Stimulated activated CD8-positive, alpha-beta memory T cell treated with anti-CD3 and anti-CD28 coated beads, Interleukin-7, amount 100 ng/mL, for 4 hours (primary cell): ENCODE measurements around the gene RASGRP2.
A peak's percentile ranks its signal among the peaks of the same experiment; 100 is the strongest.

Experiments
- DNase-seq, 2 donors: peaks; one replicate each; pipeline ENCODE4 v3.0.0-alpha.2; 2020; ENCODE audit warnings: low read depth in 2 of 2

Gene RASGRP2

DNA sequence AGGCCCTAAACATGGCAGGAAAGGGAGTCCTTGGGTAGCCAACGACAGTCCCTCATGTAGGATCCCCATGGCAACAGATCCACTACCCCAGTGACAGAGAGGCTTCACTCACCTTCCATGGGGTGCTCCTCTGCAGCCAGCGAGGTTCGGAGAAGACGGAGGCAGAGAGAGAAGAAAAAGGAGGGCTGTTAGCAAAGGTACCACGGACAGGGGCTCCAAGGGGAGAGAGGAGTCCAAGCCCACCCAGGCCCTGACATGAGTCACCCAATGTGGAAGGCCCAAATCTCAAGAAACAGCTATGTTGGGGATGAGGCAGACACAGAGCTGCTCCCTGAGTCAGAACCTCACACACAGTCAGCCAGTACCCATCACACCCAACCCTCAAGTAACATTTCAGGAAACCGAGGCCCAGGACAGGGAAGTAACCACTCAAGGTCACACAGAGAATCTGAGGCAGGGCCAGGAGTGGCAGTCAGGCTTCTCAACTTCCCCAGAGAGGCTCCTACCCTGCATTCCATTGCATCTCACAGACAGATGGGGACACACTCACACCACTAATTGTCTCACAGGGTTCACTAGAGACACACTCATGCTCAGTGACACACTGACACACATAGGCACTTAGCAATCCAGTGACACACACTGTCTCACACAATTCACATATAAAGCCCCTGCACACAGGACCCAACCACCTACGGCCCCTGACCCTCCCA, 46.1 kb downstream of the RASGRP2 start:
- no peak for DNase-seq

GRCh38 chr11:64696045-64696444, 47.9 kb downstream of the RASGRP2 start:
- DNase-seq = no peak

- DNase-seq = no peak
These were observed 48.4 kb downstream of the RASGRP2 start for GRCh38 chr11:64695548-64695947.

DNA sequence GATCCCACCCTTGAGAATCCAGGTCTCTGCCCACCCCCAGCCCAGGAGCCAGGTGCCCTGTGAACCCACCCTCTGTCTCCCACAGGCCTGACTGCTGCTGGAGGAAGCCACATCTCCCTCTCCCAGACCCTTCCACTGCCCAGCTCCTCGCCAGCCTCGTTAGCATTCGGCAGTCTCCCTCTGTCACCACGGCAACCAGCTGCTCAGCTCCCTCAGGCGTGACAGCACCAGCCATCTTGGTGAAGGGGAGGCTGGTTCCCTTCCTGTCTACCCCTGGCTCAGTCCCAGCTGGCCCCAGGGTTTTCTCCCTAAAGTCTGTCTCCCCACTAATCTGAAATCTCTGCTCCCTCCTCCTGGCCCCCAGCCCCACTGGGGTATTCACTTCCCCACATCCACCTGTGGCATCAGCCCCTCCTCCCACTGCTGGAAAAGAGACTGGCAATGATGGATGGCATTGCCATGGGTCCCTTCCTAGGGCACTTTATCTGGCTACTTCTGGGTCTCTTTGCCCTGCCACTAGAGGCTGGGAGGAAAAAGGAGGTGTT, 49.0 kb downstream of the RASGRP2 start:
- DNase-seq = no peak

- no peak for DNase-seq
These were observed 49.8 kb downstream of the RASGRP2 start for GRCh38 chr11:64694026-64694755.

GRCh38 chr11:64692764-64693331, 51.1 kb downstream of the RASGRP2 start:
- DNase-seq = no peak

- DNase-seq = no peak
These were observed 52.4 kb downstream of the RASGRP2 start for GRCh38 chr11:64691543-64691942.

GRCh38 chr11:64690235-64690634, 53.7 kb downstream of the RASGRP2 start:
- no peak for DNase-seq

DNA sequence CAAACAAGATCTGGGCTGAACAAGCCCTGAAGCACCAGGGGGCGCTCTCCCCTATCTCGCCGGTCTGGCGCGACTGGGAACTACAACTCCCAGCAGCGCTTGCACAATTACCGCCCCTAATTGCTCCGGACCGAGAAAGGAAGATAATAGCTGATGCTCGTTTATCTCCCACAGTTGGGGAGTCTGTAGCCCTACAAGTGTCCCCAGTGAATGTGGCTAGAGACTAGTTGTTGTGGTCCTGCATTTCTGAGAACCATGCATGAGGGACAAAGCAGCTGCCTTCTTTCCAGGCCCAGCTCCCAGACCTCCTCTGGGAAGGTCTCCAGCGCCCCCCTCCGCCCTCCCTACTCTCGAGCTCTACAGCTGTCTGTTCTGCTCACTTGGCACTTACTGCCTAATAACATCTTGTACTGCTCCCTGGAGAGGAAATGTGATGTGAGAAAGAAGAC, 55.4 kb downstream of the RASGRP2 start:
- DNase-seq = peak; percentile 78 to 79

DNA sequence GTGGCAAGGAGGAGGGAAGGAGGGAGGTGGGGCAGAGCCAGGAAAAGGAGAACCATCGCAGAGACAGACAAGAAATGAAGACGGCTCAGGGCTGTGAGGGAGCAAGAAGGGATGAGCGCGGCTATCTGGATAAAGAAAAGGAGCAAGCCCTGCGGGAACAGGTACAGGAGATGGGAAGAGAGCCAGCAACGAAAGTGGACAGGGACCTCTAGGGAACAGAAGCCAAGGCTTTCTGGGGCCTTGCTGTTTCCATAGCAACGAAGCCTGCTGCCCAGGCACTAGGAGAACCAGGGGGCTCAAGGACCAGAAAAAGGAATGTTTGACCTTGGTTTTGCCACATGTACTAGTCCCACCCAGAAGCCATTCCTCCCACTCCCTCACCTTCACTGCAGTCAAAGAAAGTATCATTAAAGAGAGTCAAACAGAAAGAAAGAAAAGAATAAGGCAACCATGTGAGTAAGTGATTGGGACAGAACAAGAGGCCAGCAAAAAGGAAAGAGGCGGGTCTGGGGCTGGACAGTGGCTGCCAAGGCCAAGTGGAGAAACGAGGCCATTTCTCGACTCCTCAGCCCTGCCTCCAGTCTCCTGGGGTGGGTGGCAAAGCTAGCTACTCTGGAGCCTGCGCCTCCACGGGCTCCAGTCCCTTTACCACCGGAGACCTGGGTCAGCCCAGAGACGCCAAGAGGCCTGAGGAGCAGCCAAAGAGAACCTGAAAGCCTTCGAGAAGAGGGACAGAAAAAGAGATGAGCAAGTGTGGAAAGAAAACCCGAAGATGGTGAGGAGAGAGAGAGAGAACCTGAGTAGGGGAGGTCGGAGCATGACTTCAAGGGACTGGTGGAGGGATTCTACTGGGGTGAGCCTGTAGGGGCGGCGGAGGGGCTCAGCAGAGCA, 56.1 kb downstream of the RASGRP2 start:
- DNase-seq = no peak

DNA sequence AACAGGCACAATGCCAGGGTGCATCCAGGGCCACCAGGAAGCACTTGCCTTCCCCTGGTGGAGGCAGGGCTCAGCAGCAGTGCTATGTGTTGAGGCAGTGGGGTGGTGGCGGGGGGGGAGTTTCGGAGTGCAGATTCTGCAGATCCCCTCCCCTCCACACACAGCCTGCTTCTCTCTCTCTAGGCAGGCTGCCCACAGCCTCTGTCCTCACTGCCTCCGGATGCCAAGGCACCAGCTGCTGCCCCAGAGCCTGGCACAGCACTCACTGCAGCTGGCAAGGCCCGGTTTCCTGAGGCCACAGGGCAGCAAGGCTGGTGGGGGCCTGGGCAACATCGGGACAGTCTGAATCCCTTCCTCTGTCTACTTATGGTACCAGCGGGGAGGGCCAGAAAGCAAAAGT, 56.7 kb downstream of the RASGRP2 start:
- no peak for DNase-seq

DNA sequence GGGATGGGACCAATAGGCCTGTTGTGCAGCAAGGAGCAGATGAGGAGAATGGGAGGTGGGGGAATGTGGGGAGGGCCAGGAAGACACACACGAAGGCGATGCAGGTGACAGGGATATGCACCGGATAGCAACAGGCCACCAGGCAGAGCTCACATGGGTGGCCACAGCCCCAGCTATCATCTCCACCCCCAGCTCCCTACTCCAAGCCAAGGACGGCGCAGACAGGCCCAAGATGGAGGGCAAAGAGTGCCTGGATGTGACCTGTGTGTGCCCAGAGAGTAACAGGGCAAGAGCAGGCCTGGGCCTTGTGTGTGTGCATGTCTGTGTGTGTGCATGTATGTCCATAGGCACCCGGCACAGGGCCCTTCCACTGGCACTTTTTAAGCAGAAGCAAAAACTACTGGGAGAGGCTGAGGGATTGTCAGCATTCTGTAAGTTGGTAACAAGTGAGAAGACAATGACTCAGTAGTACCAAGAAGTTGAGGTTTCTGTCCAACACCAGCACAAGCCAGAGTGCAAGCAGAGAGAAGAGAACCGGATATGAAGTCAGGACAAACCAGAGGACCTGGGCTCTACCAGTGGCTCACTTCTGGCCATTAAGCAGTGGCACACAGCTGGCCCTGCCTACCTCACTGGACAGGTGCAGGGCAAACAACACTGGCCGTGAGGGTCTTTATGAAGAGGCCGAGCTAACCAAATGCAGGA, 57.3 kb downstream of the RASGRP2 start:
- no peak for DNase-seq

GRCh38 chr11:64685536-64685935, 58.4 kb downstream of the RASGRP2 start:
- no peak for DNase-seq

GRCh38 chr11:64684357-64684756, 59.6 kb downstream of the RASGRP2 start:
- DNase-seq = no peak

GRCh38 chr11:64681171-64681570, 62.8 kb downstream of the RASGRP2 start:
- no peak for DNase-seq

GRCh38 chr11:64679846-64680245, 64.1 kb downstream of the RASGRP2 start:
- no peak for DNase-seq

- no peak for DNase-seq
These were observed 66.4 kb downstream of the RASGRP2 start for GRCh38 chr11:64677441-64678023.
